Mammary epithelial cell (primary cell): ENCODE data around the gene SYNGR2.

Experiments
- CTCF ChIP-seq, 2 donors: IDR thresholded peaks in 1 of 2; conservative IDR thresholded peaks in 1 of 2; 2 replicates each; pipeline ENCODE4 v1.5.1; 2011 to 2012; ENCODE audit warnings: inconsistent platforms in 2 of 2, low read length in 2 of 2, mild to moderate bottlenecking in 2 of 2, control low read depth in 1 of 2, low read depth in 1 of 2; ENCODE audit not compliant: insufficient read depth in 1 of 2; ENCODE audit errors: extremely low read depth in 1 of 2
- EZH2 ChIP-seq: IDR thresholded peaks from 2 replicates; pipeline ENCODE4 v1.6.1; 2012; ENCODE audit warnings: low read length, inconsistent platforms, borderline replicate concordance

GRCh38 chr17:78125976-78126894 lies 42.1 kb upstream of the SYNGR2 start:
- TF ChIP-seq CTCF (conservative IDR thresholded peaks at IDR 0.05 in 1 of 2, IDR thresholded peaks at IDR 0.05 in 1 of 2; ENCODE audit: extremely low read depth in 1 of 2, insufficient read depth in 1 of 2, low read depth in 1 of 2, low read length in 2 of 2) (no peak), EZH2 (no peak)
